ENCODE results near the gene GRAMD4.

Gene GRAMD4

GRCh38 chr22:46619830-46620501 is at the start of gene GRAMD4:
Gene GRAMD4 (plus strand): TSS chr22:46620386. CDS start chr22:46626800, 6,414 bp downstream.
- TF ChIP-seq GATA2 (IDR thresholded peaks at IDR 0.05; ENCODE audit: low read depth, low read length) (peak; percentile 96), GATA3 (IDR thresholded peaks at IDR 0.05; ENCODE audit: low read depth, low read length) (no peak; the same call in 1 of the 2 replicates)

- TF ChIP-seq GATA3 (IDR thresholded peaks at IDR 0.05; ENCODE audit: low read depth, low read length) = no peak
- TF ChIP-seq GATA2 (IDR thresholded peaks at IDR 0.05; ENCODE audit: low read depth, low read length) = no peak
These were observed 48.4 kb upstream of the GRAMD4 start for GRCh38 chr22:46571642-46572250.

- TF ChIP-seq GATA2 (IDR thresholded peaks at IDR 0.05; ENCODE audit: low read depth, low read length) (no peak), GATA3 (IDR thresholded peaks at IDR 0.05; ENCODE audit: low read depth, low read length) (no peak)
These were observed 47.0 kb upstream of the GRAMD4 start for GRCh38 chr22:46572911-46573780.

- TF ChIP-seq GATA2 (IDR thresholded peaks at IDR 0.05; ENCODE audit: low read depth, low read length) = no peak
- no peak for TF ChIP-seq GATA3 (IDR thresholded peaks at IDR 0.05; ENCODE audit: low read depth, low read length)
These were observed 46.3 kb upstream of the GRAMD4 start for GRCh38 chr22:46573781-46574437.

GRCh38 chr22:46574438-46574992 is 45.7 kb upstream of the GRAMD4 start:
- TF ChIP-seq GATA2 (IDR thresholded peaks at IDR 0.05; ENCODE audit: low read depth, low read length) = no peak
- no peak for TF ChIP-seq GATA3 (IDR thresholded peaks at IDR 0.05; ENCODE audit: low read depth, low read length)

GRCh38 chr22:46574993-46575910 is 44.9 kb upstream of the GRAMD4 start:
- TF ChIP-seq GATA3 (IDR thresholded peaks at IDR 0.05; ENCODE audit: low read depth, low read length) (no peak), GATA2 (IDR thresholded peaks at IDR 0.05; ENCODE audit: low read depth, low read length) (peak; percentile 65)

GRCh38 chr22:46575911-46576555 is 44.2 kb upstream of the GRAMD4 start:
- no peak for TF ChIP-seq GATA2 (IDR thresholded peaks at IDR 0.05; ENCODE audit: low read depth, low read length)
- no peak for TF ChIP-seq GATA3 (IDR thresholded peaks at IDR 0.05; ENCODE audit: low read depth, low read length)

- TF ChIP-seq GATA3 (IDR thresholded peaks at IDR 0.05; ENCODE audit: low read depth, low read length) = no peak
- no peak for TF ChIP-seq GATA2 (IDR thresholded peaks at IDR 0.05; ENCODE audit: low read depth, low read length)
These were observed 43.4 kb upstream of the GRAMD4 start for GRCh38 chr22:46576556-46577367.

- no peak for TF ChIP-seq GATA2 (IDR thresholded peaks at IDR 0.05; ENCODE audit: low read depth, low read length)
- no peak for TF ChIP-seq GATA3 (IDR thresholded peaks at IDR 0.05; ENCODE audit: low read depth, low read length)
These were observed 42.6 kb upstream of the GRAMD4 start for GRCh38 chr22:46577368-46578249.

- no peak for TF ChIP-seq GATA3 (IDR thresholded peaks at IDR 0.05; ENCODE audit: low read depth, low read length)
- TF ChIP-seq GATA2 (IDR thresholded peaks at IDR 0.05; ENCODE audit: low read depth, low read length) = no peak
These were observed 41.8 kb upstream of the GRAMD4 start for GRCh38 chr22:46578251-46578823.

All from SH-SY5Y (cell line).